SU-DHL-6 (cell line): ENCODE measurements around the gene HIBADH.
"Not testable (repeated sequence)": the region's sequence is repeated elsewhere in the genome, so short reads cannot be mapped to it uniquely, and the experiment has no call there.

Source experiments
- H2AFZ ChIP-seq: fragments of 200-600 bp; sonication (generic); 2 replicates; pipeline ENCODE4 v1.6.1; 2014; ENCODE audit warnings: low read depth, mild to moderate bottlenecking, moderate library complexity, mixed read lengths, antibody characterized with exemption, low read length; ENCODE audit not compliant: severe bottlenecking
- H3F3A ChIP-seq: fragments of 200-600 bp; shearing (Covaris generic); 2 replicates; pipeline ENCODE4 v1.6.0; 2016; ENCODE audit warnings: antibody characterized with exemption, mild to moderate bottlenecking; ENCODE audit not compliant: insufficient read depth
- H3K27ac ChIP-seq: fragments of 200-600 bp; sonication (generic); 2 replicates; pipeline ENCODE4 v1.5.1; 2016; ENCODE audit warnings: low read depth, mild to moderate bottlenecking, low read length, moderate library complexity, mixed read lengths
- H3K27me3 ChIP-seq: fragments of 200-600 bp; sonication (generic), shearing (Covaris generic); 2 replicates; pipeline ENCODE4 v1.6.0; 2014; ENCODE audit warnings: mild to moderate bottlenecking, low read length
- H3K36me3 ChIP-seq: fragments of 200-600 bp; sonication (generic); 2 replicates; pipeline ENCODE4 v1.6.1; 2014; ENCODE audit warnings: mild to moderate bottlenecking, low read length, mixed read lengths
- H3K4me2 ChIP-seq: fragments of 300-600, 200-600 bp; shearing (Covaris generic), sonication (generic); 2 replicates; pipeline ENCODE4 v1.6.0; 2014; ENCODE audit warnings: low read length, low read depth, mild to moderate bottlenecking; ENCODE audit not compliant: poor library complexity, severe bottlenecking
- H3K4me3 ChIP-seq: fragments of 200-600 bp; sonication (generic); 2 replicates; pipeline ENCODE4 v1.5.1; 2014; ENCODE audit warnings: antibody characterized with exemption, low read length, mild to moderate bottlenecking, mixed read lengths; ENCODE audit not compliant: insufficient read depth, poor library complexity, severe bottlenecking
- H3K79me2 ChIP-seq: fragments of 200-600 bp; sonication (generic); 2 replicates; pipeline ENCODE4 v1.6.1; 2014; ENCODE audit warnings: mild to moderate bottlenecking, low read length, moderate library complexity; ENCODE audit not compliant: insufficient read depth
- H3K9ac ChIP-seq: fragments of 200-600 bp; sonication (generic); 2 replicates; pipeline ENCODE4 v1.7.0; 2014; ENCODE audit warnings: mild to moderate bottlenecking, low read length
- H3K9me2 ChIP-seq: fragments of 200-600 bp; sonication (generic); replicated peaks from 2 replicates; pipeline ENCODE4 v1.6.1; 2014; ENCODE audit warnings: low read length; ENCODE audit not compliant: insufficient read depth
- H3K9me3 ChIP-seq: fragments of 200-600 bp; sonication (generic); 2 replicates; pipeline ENCODE4 v1.6.1; 2014; ENCODE audit warnings: low read length, mixed read lengths; ENCODE audit not compliant: insufficient read depth
- H4K20me1 ChIP-seq: fragments of 200-600 bp; sonication (generic); 2 replicates; pipeline ENCODE4 v1.6.1; 2014; ENCODE audit warnings: low read depth, mild to moderate bottlenecking, antibody characterized with exemption, low read length, moderate library complexity, mixed read lengths
- EZH2phosphoT487 ChIP-seq: fragments of 200-600 bp; sonication (generic), shearing (Covaris generic); conservative IDR thresholded peaks from 2 replicates; pipeline ENCODE4 v1.6.1; 2018; ENCODE audit warnings: mild to moderate bottlenecking, antibody characterized with exemption, low read length, moderate library complexity, mixed read lengths
- TF ChIP-seq, protein P1 (sequence below): fragments of 200-600 bp; sonication (generic); IDR thresholded peaks from one replicate; pipeline ENCODE4 v1.5.1; 2017; ENCODE audit warnings: antibody characterized with exemption, mild to moderate bottlenecking, low read length, moderate library complexity; ENCODE audit not compliant: insufficient read depth, poor library complexity, severe bottlenecking

HIBADH gene

GRCh38 chr7:27514861-27515260 lies 147.8 kb downstream of the HIBADH start:
- Histone ChIP-seq H3K27me3 (no peaks in the 10 kb centered on the region), H3F3A (no peaks in the 10 kb centered on the region), H3K4me2 (no peak overlapping the region), H3K9ac (no peak overlapping the region), H2AFZ (no peak overlapping the region), H3K4me3 (no peak overlapping the region), H3K9me3 (no peaks in the 10 kb centered on the region), H3K27ac (no peak overlapping the region), H3K9me2 (no peaks in the 10 kb centered on the region), H3K79me2 (no peaks in the 10 kb centered on the region), H3K36me3 (no peaks in the 10 kb centered on the region), H4K20me1 (no peaks in the 10 kb centered on the region)
- TF ChIP-seq EZH2phosphoT487, result no peak
- TF ChIP-seq, protein P1, sequence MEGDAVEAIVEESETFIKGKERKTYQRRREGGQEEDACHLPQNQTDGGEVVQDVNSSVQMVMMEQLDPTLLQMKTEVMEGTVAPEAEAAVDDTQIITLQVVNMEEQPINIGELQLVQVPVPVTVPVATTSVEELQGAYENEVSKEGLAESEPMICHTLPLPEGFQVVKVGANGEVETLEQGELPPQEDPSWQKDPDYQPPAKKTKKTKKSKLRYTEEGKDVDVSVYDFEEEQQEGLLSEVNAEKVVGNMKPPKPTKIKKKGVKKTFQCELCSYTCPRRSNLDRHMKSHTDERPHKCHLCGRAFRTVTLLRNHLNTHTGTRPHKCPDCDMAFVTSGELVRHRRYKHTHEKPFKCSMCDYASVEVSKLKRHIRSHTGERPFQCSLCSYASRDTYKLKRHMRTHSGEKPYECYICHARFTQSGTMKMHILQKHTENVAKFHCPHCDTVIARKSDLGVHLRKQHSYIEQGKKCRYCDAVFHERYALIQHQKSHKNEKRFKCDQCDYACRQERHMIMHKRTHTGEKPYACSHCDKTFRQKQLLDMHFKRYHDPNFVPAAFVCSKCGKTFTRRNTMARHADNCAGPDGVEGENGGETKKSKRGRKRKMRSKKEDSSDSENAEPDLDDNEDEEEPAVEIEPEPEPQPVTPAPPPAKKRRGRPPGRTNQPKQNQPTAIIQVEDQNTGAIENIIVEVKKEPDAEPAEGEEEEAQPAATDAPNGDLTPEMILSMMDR, result no peak

- H3F3A ChIP-seq, result no peaks in the 10 kb centered on the region
- H2AFZ ChIP-seq, result no peak overlapping the region
- H3K27me3 ChIP-seq, result no peaks in the 10 kb centered on the region
- no peaks in the 10 kb centered on the region for H3K79me2 ChIP-seq
- H4K20me1 ChIP-seq, result no peaks in the 10 kb centered on the region
- H3K9me3 ChIP-seq, result no peaks in the 10 kb centered on the region
- no peaks in the 10 kb centered on the region for H3K9me2 ChIP-seq
- H3K27ac ChIP-seq, result no peak overlapping the region
- H3K4me2 ChIP-seq, result no peak overlapping the region
- no peak for TF ChIP-seq EZH2phosphoT487
- TF ChIP-seq, protein P1, result no peak
- no peaks in the 10 kb centered on the region for H3K36me3 ChIP-seq
- no peak overlapping the region for H3K9ac ChIP-seq
- no peak overlapping the region for H3K4me3 ChIP-seq
Observed at GRCh38 chr7:27513885-27514284, 148.8 kb downstream of the HIBADH start.

GRCh38 chr7:27511370-27511769 lies 151.3 kb downstream of the HIBADH start:
- H3F3A ChIP-seq, H3K9me3 ChIP-seq, H3K4me2 ChIP-seq, H3K4me3 ChIP-seq, H3K9ac ChIP-seq, H3K9me2 ChIP-seq, H3K27me3 ChIP-seq, H3K27ac ChIP-seq, H4K20me1 ChIP-seq, H3K36me3 ChIP-seq, H2AFZ ChIP-seq, H3K79me2 ChIP-seq: not testable (repeated sequence)

- H3K9me3 ChIP-seq, result no peaks in the 10 kb centered on the region
- H3K27me3 ChIP-seq, result no peaks in the 10 kb centered on the region
- no peaks in the 10 kb centered on the region for H3K36me3 ChIP-seq
- no peak for TF ChIP-seq EZH2phosphoT487
- TF ChIP-seq, protein P1, result no peak
- no peak overlapping the region for H3K27ac ChIP-seq
- H2AFZ ChIP-seq, result no peak overlapping the region
- H3K4me3 ChIP-seq, result no peak overlapping the region
- H3K9ac ChIP-seq, result no peak overlapping the region
- no peaks in the 10 kb centered on the region for H3K79me2 ChIP-seq
- no peaks in the 10 kb centered on the region for H3F3A ChIP-seq
- H3K4me2 ChIP-seq, result no peak overlapping the region
- no peaks in the 10 kb centered on the region for H4K20me1 ChIP-seq
- no peaks in the 10 kb centered on the region for H3K9me2 ChIP-seq
Observed at GRCh38 chr7:27510541-27510940, 152.1 kb downstream of the HIBADH start.

GRCh38 chr7:27501879-27502278 lies 160.8 kb downstream of the HIBADH start:
- not testable (repeated sequence) for H3F3A ChIP-seq, H3K36me3 ChIP-seq, H3K27ac ChIP-seq, H4K20me1 ChIP-seq, H3K4me2 ChIP-seq, H3K4me3 ChIP-seq, H3K79me2 ChIP-seq, H3K9me2 ChIP-seq, H2AFZ ChIP-seq, H3K9me3 ChIP-seq, H3K27me3 ChIP-seq, H3K9ac ChIP-seq
